Measurements from ENCODE around the gene EDRF1.
A peak's percentile ranks its signal among the peaks of the same experiment; 100 is the strongest.

The EDRF1 gene

GRCh38 chr10:125719173-125720001, at the start of gene EDRF1 (continued):
- peak; percentile 67; the same call in 1 of the 2 replicates for TF ChIP-seq HIC1 (tag by site-specific recombination; IDR thresholded peaks at IDR 0.05)
- no peak for TF ChIP-seq ZNF48 (tag by site-specific recombination; IDR thresholded peaks at IDR 0.05)
- TF ChIP-seq ZIC2 (tag by site-specific recombination; IDR thresholded peaks at IDR 0.05): 0 out of 2 replicates have a peak, but pooled peaks have one; percentile 9
- TF ChIP-seq ZNF610 (tag by site-specific recombination; IDR thresholded peaks at IDR 0.05; ENCODE audit: borderline replicate concordance): peak; percentile 93
- TF ChIP-seq, protein P1, sequence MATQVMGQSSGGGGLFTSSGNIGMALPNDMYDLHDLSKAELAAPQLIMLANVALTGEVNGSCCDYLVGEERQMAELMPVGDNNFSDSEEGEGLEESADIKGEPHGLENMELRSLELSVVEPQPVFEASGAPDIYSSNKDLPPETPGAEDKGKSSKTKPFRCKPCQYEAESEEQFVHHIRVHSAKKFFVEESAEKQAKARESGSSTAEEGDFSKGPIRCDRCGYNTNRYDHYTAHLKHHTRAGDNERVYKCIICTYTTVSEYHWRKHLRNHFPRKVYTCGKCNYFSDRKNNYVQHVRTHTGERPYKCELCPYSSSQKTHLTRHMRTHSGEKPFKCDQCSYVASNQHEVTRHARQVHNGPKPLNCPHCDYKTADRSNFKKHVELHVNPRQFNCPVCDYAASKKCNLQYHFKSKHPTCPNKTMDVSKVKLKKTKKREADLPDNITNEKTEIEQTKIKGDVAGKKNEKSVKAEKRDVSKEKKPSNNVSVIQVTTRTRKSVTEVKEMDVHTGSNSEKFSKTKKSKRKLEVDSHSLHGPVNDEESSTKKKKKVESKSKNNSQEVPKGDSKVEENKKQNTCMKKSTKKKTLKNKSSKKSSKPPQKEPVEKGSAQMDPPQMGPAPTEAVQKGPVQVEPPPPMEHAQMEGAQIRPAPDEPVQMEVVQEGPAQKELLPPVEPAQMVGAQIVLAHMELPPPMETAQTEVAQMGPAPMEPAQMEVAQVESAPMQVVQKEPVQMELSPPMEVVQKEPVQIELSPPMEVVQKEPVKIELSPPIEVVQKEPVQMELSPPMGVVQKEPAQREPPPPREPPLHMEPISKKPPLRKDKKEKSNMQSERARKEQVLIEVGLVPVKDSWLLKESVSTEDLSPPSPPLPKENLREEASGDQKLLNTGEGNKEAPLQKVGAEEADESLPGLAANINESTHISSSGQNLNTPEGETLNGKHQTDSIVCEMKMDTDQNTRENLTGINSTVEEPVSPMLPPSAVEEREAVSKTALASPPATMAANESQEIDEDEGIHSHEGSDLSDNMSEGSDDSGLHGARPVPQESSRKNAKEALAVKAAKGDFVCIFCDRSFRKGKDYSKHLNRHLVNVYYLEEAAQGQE (tag by site-specific recombination; IDR thresholded peaks at IDR 0.05): no peak
- no peak for TF ChIP-seq ZNF248 (tag by site-specific recombination; IDR thresholded peaks at IDR 0.05)
- TF ChIP-seq, protein P2, sequence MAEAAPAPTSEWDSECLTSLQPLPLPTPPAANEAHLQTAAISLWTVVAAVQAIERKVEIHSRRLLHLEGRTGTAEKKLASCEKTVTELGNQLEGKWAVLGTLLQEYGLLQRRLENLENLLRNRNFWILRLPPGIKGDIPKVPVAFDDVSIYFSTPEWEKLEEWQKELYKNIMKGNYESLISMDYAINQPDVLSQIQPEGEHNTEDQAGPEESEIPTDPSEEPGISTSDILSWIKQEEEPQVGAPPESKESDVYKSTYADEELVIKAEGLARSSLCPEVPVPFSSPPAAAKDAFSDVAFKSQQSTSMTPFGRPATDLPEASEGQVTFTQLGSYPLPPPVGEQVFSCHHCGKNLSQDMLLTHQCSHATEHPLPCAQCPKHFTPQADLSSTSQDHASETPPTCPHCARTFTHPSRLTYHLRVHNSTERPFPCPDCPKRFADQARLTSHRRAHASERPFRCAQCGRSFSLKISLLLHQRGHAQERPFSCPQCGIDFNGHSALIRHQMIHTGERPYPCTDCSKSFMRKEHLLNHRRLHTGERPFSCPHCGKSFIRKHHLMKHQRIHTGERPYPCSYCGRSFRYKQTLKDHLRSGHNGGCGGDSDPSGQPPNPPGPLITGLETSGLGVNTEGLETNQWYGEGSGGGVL (tag by site-specific recombination; IDR thresholded peaks at IDR 0.05): no peak
- TF ChIP-seq EGR2 (tag by site-specific recombination; IDR thresholded peaks at IDR 0.05; ENCODE audit: low read depth): peak; percentile 53; the same call in 1 of the 2 replicates
- TF ChIP-seq, protein P3, sequence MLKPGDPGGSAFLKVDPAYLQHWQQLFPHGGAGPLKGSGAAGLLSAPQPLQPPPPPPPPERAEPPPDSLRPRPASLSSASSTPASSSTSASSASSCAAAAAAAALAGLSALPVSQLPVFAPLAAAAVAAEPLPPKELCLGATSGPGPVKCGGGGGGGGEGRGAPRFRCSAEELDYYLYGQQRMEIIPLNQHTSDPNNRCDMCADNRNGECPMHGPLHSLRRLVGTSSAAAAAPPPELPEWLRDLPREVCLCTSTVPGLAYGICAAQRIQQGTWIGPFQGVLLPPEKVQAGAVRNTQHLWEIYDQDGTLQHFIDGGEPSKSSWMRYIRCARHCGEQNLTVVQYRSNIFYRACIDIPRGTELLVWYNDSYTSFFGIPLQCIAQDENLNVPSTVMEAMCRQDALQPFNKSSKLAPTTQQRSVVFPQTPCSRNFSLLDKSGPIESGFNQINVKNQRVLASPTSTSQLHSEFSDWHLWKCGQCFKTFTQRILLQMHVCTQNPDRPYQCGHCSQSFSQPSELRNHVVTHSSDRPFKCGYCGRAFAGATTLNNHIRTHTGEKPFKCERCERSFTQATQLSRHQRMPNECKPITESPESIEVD (tag by site-specific recombination; IDR thresholded peaks at IDR 0.05): no peak
- TF ChIP-seq OVOL3 (tag by site-specific recombination; IDR thresholded peaks at IDR 0.05): no peak
- peak; percentile 79 for TF ChIP-seq ZFHX2 (tag by site-specific recombination; conservative IDR thresholded peaks at IDR 0.05)
- TF ChIP-seq ZSCAN23 (tag by site-specific recombination; IDR thresholded peaks at IDR 0.05): no peak
- peak; percentile 74; the same call in 1 of the 2 replicates for TF ChIP-seq ZNF423 (tag by site-specific recombination; IDR thresholded peaks at IDR 0.05)
- TF ChIP-seq SCRT2 (tag by site-specific recombination; IDR thresholded peaks at IDR 0.05): peak; percentile 63; the same call in 1 of the 2 replicates
- peak; percentile 74; the same call in 1 of the 2 replicates for TF ChIP-seq ZXDB (tag by site-specific recombination; IDR thresholded peaks at IDR 0.05)
- peak; percentile 57; the same call in 1 of the 2 replicates for TF ChIP-seq ZBTB48 (tag by site-specific recombination; IDR thresholded peaks at IDR 0.05)
- no peak for TF ChIP-seq ZNF132 (tag by site-specific recombination; IDR thresholded peaks at IDR 0.05; ENCODE audit: borderline replicate concordance)
- peak; percentile 73 for TF ChIP-seq SETDB1 (IDR thresholded peaks at IDR 0.05; ENCODE audit: insufficient read length, low read length)
- TF ChIP-seq ZNF37A (tag by site-specific recombination; IDR thresholded peaks at IDR 0.05): no peak
- TF ChIP-seq ZNF350 (tag by site-specific recombination; IDR thresholded peaks at IDR 0.05): no peak
- TF ChIP-seq KLF9 (tag by site-specific recombination; IDR thresholded peaks at IDR 0.05; ENCODE audit: low read depth): 0 out of 2 replicates have a peak, but pooled peaks have one; percentile 42
- no peak; the same call in 1 of the 2 replicates for TF ChIP-seq ZBTB20 (tag by site-specific recombination; IDR thresholded peaks at IDR 0.05)
- TF ChIP-seq ZNF473 (tag by site-specific recombination; IDR thresholded peaks at IDR 0.05): no peak
- peak; percentile 65; the same call in 1 of the 2 replicates for TF ChIP-seq PATZ1 (tag by site-specific recombination; IDR thresholded peaks at IDR 0.05)
- no peak for TF ChIP-seq ZNF26 (tag by site-specific recombination; IDR thresholded peaks at IDR 0.05)
- no peak for TF ChIP-seq ZNF843 (tag by site-specific recombination; IDR thresholded peaks at IDR 0.05)

Data from HEK293 (cell line).